GM21526 (cell line): ENCODE results near the gene ADORA2A.

Source experiments
- ATAC-seq: cut with Tn5 transposase; IDR thresholded peaks from one replicate; pipeline ENCODE4 v1.9.1; 2021; ENCODE audit warnings: moderate library complexity; ENCODE audit not compliant: unreplicated experiment, low FRiP score

ADORA2A gene

GRCh38 chr22:24430431-24431308, 3.3 kb downstream of the ADORA2A start:
- ATAC-seq: no peak

DNA sequence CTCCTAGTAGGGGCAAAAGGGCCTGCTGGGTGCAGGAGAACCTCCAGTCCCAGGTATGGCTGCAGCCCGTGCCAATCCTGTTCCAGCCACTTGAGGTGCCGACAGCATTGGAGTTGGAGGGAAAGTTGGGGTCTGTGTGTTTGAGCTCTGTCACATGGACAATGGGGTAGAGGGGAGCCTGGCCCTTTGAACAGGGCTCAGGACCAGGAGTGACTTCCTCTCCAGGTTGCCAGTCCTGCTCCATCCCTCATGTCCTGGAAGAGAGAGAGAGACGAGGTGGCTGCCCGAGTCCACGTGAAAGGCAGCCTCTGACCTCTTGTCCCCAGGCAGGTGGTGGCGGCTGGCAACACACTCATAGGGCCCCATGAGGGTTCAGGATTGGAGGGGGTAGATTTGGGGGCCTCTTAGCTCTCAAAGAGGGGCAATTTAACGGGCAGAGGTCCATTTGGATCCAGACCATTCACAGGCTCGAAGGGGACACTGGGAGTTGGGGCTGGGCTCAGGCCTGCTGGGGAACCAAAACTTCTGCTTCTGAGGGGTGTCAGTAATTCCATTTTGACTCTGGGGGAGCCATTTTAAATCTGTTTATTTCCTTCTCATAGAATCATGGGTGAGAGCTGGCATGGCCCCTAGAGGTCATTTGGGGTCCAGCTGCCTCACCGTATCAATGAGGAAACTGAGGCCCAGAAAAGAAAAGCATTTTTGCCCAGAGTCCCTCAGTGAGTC, 4.1 kb downstream of the ADORA2A start:
- ATAC-seq: no peak

DNA sequence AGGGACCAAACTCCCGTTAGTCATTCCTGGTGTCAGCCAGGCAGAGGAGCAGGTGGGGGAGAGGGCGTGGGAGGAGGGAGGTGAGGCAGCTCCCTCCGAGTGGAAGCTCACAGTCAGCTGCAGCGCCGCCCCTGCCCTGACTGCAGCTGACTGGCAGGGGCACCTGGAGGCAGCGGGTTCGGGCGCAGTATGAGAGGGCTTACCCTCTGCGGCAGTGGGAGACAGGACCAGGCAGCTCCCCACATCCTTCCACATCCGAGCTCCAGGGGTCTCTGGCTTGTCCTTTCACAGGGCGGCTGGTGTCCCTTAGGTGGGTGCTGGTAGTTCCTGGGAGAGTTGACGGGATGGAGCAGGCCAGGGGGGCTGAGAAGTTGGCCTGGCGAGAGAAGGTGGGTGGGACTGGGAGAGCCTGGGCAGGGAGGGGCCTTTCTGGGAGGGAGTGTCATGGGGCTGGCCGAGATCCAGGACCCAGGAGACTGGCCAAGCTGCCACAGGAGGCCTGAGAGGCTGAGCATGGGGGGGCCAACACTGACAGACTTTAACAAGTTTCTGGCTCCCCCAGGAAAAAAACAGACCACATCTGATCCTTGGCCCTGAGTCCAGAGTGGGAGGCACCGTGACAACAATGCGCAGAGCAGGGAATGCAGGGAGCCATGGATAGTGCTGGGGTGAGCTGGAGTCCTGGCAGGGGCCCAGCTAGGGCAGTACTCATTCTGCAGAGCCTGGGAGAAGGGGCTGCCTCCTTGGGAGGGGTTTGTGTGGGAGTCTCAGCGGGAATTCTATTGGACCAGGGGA, 4.9 kb downstream of the ADORA2A start:
- ATAC-seq: no peak

DNA sequence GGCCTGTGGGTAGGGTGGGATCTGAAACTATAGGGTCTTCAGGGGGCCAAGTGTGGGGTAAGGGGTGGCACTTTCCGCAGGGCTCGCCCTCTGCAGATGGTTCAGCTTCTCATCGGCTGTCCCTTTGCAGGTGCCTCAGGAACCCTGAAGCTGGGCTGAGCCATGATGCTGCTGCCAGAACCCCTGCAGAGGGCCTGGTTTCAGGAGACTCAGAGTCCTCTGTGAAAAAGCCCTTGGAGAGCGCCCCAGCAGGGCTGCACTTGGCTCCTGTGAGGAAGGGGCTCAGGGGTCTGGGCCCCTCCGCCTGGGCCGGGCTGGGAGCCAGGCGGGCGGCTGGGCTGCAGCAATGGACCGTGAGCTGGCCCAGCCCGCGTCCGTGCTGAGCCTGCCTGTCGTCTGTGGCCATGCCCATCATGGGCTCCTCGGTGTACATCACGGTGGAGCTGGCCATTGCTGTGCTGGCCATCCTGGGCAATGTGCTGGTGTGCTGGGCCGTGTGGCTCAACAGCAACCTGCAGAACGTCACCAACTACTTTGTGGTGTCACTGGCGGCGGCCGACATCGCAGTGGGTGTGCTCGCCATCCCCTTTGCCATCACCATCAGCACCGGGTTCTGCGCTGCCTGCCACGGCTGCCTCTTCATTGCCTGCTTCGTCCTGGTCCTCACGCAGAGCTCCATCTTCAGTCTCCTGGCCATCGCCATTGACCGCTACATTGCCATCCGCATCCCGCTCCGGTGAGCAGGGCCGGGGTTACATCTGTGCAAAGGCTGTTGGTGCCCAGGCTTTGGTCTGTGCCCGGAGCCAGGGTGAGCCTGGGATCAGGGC, 5.8 kb downstream of the ADORA2A start:
- no peak for ATAC-seq

GRCh38 chr22:24433828-24434470, 6.5 kb downstream of the ADORA2A start:
- ATAC-seq: peak; percentile 59

DNA sequence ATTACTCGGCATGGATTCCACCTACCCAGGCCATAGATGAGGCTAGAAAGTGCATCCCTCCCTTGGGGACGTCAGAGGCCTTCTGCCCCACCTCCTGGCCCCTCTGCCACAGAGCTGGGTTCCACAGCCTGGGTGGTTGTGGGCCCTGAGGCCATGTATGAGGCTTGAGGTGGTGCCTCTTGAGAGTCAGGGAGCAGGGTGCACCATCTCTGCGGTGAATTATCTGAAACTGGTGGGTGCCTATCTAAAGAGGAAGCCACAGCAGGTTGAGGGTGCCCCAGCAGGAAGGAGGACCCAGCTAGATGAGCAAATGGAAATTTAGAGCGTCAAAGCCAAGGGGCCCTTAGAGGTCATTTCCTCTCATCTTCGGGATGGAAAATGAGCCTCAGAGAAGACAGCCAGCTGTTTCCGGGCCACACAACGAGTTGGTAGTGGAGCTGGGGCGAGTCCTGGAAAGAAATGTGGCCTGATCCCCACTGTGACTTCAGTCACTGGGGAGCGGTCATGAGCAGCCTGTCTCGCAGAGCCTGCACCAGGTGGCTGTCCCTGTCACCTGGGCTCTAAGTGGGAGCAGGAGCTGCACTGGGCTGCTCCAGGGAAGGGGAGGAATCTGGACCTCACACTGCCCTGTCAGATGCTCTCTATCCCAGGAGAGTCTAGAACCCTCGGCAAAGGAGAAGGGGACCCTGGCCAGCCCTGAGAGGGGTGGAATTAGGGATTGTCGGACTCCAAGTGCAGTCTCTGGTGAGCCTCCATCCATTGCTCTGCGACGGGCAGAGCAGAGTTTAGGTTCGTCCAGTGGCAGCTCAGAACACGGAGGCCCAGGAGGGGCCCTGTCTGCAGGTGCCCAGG, 7.3 kb downstream of the ADORA2A start:
- peak; percentile 41 for ATAC-seq

- ATAC-seq: no peak
These were observed 7.9 kb downstream of the ADORA2A start for GRCh38 chr22:24435323-24435645.

GRCh38 chr22:24435861-24436371, 8.5 kb downstream of the ADORA2A start:
- ATAC-seq: no peak

DNA sequence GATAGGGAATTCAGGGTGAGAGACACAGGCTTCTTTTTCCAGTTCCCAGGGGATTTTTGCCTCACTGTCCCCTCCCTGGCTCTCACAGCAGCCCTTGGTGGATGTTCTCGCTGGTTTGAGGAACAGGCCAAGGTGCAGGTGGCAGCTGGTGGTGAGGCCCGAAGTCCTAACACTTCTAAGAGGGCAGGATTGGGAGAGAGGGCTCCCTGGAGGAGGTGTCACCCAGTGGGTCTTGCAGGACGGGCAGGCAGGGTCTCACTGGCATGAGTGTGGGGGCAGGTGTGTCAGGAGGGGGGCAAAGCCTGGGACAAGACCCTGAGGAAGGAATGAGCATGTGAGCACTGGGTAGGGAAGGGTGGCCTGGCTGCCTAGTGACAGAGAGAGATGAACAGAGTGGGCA, 9.2 kb downstream of the ADORA2A start:
- ATAC-seq: no peak

DNA sequence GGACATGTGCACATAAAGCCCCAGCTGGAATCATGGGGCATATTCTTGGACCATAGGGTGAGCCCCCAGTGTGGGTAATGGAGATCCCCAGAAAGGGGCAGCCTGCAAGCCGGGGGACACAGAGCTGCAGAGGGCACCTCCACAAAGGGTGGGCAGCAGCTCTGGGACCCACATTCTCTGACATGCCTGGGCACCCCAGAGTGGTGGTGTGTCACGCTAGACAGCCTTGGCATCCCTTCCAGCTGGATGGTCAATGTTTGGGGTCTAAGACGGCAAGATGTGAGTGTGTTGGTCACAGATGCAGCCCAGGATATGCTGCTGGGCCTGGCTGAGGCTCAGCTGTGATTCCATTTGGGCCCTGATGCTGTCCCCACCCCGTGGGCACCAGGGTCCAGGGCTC, 9.7 kb downstream of the ADORA2A start:
- no peak for ATAC-seq

- no peak for ATAC-seq
These were observed 10.4 kb downstream of the ADORA2A start for GRCh38 chr22:24437741-24438328.

- no peak for ATAC-seq
These were observed 12.9 kb downstream of the ADORA2A start for GRCh38 chr22:24440270-24440717.

DNA sequence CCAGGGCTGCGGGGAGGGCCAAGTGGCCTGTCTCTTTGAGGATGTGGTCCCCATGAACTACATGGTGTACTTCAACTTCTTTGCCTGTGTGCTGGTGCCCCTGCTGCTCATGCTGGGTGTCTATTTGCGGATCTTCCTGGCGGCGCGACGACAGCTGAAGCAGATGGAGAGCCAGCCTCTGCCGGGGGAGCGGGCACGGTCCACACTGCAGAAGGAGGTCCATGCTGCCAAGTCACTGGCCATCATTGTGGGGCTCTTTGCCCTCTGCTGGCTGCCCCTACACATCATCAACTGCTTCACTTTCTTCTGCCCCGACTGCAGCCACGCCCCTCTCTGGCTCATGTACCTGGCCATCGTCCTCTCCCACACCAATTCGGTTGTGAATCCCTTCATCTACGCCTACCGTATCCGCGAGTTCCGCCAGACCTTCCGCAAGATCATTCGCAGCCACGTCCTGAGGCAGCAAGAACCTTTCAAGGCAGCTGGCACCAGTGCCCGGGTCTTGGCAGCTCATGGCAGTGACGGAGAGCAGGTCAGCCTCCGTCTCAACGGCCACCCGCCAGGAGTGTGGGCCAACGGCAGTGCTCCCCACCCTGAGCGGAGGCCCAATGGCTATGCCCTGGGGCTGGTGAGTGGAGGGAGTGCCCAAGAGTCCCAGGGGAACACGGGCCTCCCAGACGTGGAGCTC, 13.5 kb downstream of the ADORA2A start:
- no peak for ATAC-seq

- no peak for ATAC-seq
These were observed 14.3 kb downstream of the ADORA2A start for GRCh38 chr22:24441406-24442351.

- ATAC-seq: no peak
These were observed 14.9 kb downstream of the ADORA2A start for GRCh38 chr22:24442352-24442744.

DNA sequence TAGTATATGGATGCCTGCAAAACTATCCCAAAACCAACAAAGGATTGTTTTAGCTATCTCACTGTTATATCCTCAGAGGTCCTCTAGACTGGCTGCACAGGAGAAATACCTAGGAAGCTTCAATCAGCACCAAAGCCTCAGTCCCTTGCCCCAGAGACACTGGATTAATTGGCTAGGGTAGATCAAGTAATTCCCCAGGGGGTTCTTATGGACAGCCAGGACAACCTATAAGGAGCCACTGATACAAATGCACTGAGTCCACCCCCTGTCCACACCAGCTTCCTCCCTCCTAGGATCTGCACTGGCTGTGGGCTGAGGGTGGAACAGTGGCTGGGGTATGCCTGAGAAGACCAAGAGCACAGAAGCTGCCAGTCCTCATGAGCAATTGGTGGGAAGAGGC, 16.3 kb downstream of the ADORA2A start:
- ATAC-seq: no peak

DNA sequence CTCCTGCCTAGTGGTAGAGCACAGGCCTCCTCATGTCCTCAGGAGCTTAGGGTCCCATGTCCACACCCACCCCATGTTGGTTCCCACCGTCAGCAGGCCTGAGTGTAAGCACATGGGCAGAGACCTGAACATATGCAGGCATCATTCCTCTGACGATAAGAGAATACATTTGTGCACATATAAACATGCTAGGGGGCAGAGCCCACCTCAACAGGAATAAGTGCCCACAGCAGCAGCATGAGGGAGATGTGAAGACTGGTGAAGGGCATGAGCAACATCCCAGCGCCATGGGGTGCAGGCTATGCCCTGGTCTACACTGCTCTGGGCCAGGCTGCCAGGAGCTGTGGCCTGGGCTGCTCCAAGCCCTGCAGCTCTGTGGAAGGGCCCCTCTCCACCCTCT, 16.9 kb downstream of the ADORA2A start:
- ATAC-seq: no peak
